ENCODE measurements around the gene STAT6.

Gene STAT6

GRCh38 chr12:57111031-57111734 is at the start of gene STAT6:
Gene STAT6 (minus strand): TSS chr12:57111362. CDS start chr12:57108278, 3,084 bp downstream.
- peak; percentile 90 for DNase-seq (ENCODE audit: low read depth)

GRCh38 chr12:57160741-57161140 is 49.6 kb upstream of the STAT6 start:
- DNase-seq (ENCODE audit: low read depth): no peak

- no peak for DNase-seq (ENCODE audit: low read depth)
Observed at GRCh38 chr12:57160040-57160439, 48.9 kb upstream of the STAT6 start.

GRCh38 chr12:57159311-57159710 is 48.1 kb upstream of the STAT6 start:
- no peak for DNase-seq (ENCODE audit: low read depth)

- DNase-seq (ENCODE audit: low read depth): no peak
Observed at GRCh38 chr12:57158665-57159064, 47.5 kb upstream of the STAT6 start.

- DNase-seq (ENCODE audit: low read depth): no peak
Observed at GRCh38 chr12:57158186-57158585, 47.0 kb upstream of the STAT6 start.

GRCh38 chr12:57157588-57158173 is 46.5 kb upstream of the STAT6 start:
- DNase-seq (ENCODE audit: low read depth): no peak

- DNase-seq (ENCODE audit: low read depth): no peak
Observed at GRCh38 chr12:57156701-57157403, 45.7 kb upstream of the STAT6 start.

GRCh38 chr12:57154804-57155434 is 43.8 kb upstream of the STAT6 start:
- DNase-seq (ENCODE audit: low read depth): no peak

- no peak for DNase-seq (ENCODE audit: low read depth)
Observed at GRCh38 chr12:57154076-57154475, 42.9 kb upstream of the STAT6 start.

- peak; percentile 54 for DNase-seq (ENCODE audit: low read depth)
Observed at GRCh38 chr12:57153415-57153997, 42.3 kb upstream of the STAT6 start.

GRCh38 chr12:57152639-57153038 is 41.5 kb upstream of the STAT6 start:
- peak; percentile 64 for DNase-seq (ENCODE audit: low read depth)

- peak; percentile 96 for DNase-seq (ENCODE audit: low read depth)
Observed at GRCh38 chr12:57151741-57152630, 40.8 kb upstream of the STAT6 start.

- no peak for DNase-seq (ENCODE audit: low read depth)
Observed at GRCh38 chr12:57150400-57151000, 39.3 kb upstream of the STAT6 start.

- peak; percentile 93 for DNase-seq (ENCODE audit: low read depth)
Observed at GRCh38 chr12:57149245-57149900, 38.2 kb upstream of the STAT6 start.

GRCh38 chr12:57148469-57149244 is 37.5 kb upstream of the STAT6 start:
- DNase-seq (ENCODE audit: low read depth): peak; percentile 89

- DNase-seq (ENCODE audit: low read depth): no peak
Observed at GRCh38 chr12:57146961-57147944, 36.1 kb upstream of the STAT6 start, which contains the start of gene LRP1-AS. Gene LRP1-AS (minus strand): TSS chr12:57147619.

- peak; percentile 90 for DNase-seq (ENCODE audit: low read depth)
Observed at GRCh38 chr12:57146092-57146491, 34.9 kb upstream of the STAT6 start.

All from fibroblast of gingiva (primary cell).